GM18870 (cell line): ENCODE measurements around the gene NR2F6.

Experiments used
- ATAC-seq: cut with Tn5 transposase; IDR thresholded peaks from one replicate; pipeline ENCODE4 v1.9.1; 2021; ENCODE audit warnings: moderate library complexity; ENCODE audit not compliant: unreplicated experiment

Gene NR2F6

DNA sequence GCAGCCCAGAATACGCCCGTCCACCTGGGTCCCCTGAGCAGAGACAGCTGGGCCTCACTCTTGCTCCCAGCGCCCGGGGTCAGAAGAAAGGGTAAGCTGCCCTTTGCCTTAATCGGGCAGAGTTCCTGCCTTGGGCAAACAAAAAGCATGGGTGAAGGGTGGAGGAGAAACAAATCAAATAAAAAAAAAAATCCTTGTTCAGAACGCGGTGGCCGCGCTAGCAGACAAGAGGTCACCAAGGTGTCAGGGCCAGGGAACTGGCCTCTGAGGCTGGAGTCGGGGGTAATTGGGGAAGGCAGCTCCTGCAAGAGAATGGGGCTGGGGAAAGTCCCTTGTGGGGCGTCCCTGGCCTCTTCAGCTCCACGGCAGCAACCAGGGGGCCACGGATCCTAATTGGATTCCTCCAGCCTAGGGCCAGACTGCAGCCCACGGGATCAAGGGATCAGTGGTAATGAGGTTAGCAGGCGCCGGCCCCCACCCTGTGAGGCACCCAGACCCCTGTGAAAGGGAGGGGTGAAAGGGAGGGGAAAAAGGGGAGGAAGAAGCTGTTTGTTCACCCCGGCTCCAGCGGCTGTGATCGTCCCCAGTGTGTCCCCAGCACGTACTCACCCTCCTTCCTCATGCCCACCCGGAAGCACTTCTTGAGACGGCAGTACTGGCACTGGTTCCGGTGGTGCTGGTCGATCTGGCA, 5.5 kb downstream of the NR2F6 start:
- ATAC-seq, result no peak

DNA sequence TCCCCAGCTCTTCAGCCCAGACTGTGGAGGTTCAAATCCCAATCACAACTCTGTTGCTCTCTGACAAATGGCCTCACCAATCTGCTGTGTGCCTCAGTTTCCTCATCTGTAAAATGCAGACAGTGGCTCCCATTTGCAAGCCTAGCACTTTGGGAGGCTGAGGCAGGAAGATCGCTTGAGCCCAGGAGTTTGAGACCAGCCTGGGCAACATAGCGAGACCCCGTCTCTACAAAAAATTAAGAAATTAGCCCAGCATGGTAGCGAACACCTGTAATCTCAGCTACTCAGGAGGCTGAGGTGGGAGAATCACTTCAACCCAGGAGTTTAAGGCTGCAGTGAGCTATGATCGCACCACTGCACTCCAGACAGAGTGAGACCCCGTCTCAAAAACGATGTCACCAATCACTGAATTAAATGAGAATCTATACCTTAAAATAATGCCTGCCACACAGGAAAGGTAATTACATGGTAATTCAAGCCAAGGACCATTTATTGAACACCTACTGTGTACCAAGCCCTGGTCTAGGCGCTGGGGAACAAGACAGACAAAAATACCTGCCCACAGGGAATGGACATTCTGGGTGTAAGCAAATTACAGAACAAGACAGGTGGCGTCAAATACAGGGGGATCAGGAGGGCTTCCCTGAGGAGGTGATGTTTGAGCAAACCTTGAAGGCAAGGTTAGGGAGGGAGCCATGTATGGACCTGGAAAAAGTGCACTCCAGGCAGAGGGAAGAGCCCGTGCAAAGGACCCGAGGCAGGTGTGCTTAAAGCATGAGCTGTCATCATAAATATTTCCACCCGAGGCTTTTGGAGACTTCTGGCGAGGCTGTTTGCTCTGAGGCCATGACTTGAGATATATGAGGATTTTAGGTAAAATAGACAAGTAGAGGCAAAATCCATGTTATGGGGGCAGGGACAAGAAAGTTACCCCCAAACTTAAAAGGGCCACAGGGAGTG, 7.7 kb downstream of the NR2F6 start:
- no peak for ATAC-seq

DNA sequence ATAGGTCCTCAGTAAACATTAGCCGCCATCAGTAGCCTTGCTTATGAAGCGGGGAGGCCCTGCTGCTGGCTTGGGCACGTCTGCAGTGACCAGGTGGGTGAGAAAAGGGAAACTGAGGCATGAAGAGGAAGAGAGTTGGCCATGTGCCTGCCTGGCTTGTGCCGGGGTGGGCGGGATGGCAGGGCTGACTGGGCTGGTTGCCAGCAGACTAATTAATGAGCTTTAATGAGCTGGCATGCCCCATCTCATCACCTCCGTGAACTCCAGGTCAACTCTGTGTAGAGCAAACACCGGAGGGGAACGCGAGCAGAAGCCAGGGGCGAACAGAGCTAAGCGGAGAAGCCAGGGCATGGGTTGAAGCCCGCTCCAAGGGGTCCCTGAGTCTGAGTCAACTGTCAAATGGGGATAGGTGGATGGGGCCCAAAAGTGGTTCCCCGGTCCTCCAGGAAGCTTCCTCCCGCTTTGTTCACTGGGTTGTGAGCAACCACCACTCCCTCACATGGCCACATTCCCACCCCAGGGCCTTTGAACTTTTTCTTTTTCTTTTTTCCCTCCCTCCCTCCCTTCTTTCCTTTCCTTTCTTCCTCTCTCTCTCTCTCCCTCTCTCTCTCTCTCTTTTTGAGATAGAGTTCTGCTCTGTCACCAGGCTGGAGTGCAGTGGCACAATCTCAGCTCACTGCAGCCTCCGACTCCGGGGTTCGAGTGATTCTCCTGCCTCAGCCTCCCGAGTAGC, 8.7 kb downstream of the NR2F6 start:
- ATAC-seq, result no peak

DNA sequence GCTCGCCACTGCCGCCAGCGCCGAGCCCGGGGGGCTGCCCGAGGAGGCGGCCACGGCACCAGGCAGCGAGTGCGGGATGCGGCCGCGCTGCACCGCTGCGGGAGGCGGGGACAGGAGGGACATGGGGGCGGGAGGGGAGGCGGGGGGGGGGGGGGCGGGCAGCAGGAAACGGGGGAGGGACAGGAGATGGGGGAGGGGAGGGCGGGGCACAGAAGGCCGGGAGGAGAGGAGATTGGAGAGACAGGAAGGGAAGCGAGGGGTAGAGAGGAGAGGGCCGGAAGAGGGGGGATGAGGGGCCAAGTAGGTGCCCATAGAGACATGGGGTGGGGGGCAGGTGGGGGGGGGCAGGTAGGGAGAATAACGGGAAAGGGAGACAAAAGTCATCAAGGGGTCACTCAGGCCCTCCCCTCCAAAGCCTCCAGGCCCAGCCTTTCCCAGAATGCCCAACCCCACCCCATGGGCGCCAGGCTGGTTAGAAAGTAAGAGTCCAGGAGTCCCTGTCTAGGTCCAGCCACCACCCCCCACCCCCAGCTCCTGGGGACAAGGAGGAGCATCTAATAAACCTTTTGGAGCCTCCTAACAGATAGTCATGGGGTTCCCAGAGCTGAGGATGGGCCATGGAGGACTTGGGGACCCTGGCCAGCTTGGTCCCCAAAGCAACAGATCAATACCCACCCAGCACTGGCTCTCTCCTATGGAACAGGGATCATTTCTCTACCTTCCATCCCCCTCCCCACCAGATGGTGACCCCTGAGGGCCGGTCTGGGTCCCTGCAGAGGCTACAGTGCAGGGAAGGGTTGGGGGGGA, 9.5 kb downstream of the NR2F6 start:
- ATAC-seq, result no peak

DNA sequence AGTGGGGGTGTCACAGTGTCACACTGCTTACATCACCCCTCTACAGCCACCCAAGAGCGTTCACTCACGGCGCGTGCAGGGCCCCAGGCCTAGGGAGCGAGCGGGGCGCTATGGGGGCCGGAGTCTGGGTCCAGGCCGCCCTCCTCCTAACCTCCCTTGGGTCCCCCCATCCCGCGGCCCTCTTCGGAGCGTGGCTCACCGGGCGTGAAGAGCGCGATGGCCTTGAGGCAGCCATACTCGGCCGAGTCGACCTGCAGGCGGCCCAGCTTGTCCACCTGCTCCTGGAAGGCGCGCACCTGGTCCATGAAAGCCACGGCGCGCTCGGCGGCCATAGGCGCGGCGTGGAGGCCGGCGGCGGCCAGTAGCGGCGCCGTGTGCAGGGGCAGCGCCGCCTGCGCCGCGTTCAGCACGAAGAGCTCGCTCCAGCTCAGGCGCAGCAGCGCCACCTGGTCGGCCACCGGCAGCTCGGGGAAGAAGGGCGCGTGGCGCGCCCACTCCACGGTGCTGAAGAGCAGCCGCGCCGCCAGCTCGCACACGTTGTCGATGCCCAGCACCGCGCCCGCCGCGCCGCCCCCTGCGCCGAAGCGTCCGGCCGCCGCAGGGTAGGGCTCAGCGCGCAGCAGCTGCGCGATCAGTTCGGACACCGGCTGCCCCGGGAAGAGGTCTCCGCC, 10.3 kb downstream of the NR2F6 start:
- no peak for ATAC-seq

DNA sequence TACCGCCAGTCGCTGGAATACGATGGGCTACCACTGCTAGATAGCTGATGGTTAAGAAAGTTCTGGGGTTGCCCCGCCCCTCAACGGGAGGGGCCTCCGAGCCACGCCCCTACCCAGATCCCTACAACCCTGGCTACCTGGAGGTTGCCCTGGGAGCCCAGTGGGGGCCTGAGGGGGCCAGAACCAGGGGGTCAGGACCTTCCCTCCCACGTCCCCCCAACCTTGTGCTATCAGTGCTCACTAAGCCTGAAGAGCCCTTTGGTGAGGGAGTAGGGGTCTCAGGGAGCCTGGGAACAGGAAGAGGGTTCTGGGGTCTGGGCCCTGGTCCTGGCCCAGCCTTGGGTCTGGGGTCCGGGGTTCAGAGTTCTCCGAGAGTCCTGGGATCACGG, 10.8 kb downstream of the NR2F6 start:
- ATAC-seq, result no peak

DNA sequence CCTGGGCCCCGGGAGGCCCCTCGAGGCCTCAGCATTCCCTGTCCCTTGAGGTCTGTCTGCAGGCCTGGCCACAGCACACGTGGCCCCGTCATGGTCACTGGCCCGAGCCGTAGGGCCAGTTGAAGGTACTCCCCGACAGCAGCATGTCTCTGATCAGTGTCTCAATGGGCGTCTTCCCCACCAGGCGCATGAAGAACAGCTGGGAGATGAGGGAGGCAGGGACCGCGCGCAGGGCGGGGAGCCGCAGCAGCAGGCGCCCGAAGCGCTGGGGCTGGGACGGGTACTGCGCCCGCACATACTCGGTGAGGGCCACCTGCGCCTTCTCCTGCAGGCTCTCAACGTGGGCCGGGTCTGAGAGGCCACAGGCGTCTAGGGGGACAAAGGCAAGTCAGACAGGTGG, 13.5 kb downstream of the NR2F6 start:
- ATAC-seq, result no peak

DNA sequence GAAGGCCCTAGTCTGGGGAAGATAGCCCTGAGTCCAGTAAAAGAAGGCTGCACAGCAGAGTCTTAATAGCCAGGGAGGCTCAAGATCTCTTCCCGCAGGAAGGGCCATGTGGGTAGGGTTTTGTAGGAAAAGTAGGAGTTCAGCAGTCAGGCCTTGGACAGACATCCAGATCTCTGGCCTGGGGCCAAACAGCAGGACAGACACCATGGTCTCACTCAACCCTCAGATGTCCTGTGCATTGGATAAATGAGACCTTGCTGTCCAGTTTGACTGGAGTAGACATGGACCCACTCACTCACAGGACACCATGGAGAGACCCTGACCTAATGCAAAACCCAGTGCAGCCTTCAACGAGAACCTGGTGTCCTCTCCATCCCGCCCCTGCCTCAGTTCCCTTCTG, 15.8 kb downstream of the NR2F6 start:
- no peak for ATAC-seq

DNA sequence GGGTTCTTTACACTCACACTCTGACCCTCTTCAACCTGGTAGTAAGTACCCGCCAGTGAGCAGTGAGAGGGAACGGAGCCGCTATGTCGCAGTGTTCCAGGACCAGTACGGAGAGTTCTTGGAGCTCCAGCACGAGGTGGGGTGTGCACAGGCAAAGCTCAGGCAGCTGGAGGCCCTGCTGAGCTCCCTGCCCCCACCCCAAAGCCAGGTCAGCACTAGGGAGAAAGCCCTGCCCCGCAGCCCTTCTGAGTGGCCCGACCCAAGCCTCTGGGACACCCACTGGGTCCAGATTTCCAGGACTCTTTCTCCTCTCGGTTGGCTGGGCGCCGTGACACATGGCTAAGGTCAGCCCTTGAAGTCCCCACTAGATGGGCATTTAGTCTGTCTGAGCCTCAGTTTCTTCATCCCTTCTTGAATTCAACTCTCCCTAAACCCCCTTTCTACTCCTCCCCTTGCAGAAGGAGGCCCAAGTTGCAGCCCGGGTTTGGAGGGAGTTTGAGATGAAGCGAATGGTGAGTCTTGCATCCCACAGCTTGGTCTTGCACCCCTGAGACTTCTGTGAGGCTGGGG, 17.8 kb downstream of the NR2F6 start:
- no peak for ATAC-seq

DNA sequence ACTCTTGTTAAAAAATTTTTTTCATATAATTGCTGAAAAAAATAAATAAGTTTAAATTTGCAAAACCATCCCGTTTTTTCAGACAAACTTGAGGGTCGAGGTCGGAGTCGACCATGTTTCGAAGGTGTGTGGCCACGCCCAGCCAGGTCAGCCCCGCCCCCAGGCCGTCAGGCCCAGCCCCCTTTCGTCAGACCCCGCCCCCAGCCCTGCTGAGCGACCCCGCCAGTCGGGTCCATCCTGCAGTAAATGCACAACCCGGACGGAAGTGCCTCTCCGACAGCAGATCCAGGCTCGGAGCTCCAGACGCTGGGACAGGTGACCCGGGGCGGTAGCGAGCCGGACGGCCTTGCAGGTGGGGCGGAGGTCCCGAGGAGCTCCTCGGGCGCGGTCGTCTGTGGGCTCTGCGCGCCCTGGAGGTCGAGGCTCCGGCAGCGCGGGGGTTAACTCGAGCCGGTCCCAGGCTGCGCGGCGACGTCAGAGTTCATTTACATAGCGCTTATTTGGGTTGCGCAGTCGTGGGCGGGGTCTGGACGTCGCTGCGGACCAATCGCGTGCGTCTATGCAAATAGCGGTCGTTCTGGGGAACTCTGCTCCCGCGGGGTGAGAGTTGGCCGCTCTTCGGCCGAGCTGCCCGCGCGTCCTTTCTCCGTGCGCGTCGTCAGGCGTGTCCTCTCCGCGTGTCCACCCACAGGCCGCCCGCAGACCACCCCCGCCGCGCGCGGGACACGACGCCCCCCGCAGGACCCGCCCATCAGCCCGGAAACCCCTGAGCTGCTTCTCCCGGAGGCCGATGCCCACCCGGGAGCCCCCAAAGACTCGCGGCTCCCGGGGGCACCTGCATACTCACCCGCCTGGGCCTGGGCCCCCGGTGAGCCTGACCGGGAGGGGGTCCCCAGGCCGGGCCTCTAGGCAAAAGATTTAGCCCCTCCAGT, 19.5 kb downstream of the NR2F6 start, which contains the start of gene OCEL1:
TSS of gene OCEL1 (plus strand) at position 225 of the 932 bp plus-strand sequence. CDS start at position 247, 22 bp downstream.
- peak; percentile 79 for ATAC-seq

DNA sequence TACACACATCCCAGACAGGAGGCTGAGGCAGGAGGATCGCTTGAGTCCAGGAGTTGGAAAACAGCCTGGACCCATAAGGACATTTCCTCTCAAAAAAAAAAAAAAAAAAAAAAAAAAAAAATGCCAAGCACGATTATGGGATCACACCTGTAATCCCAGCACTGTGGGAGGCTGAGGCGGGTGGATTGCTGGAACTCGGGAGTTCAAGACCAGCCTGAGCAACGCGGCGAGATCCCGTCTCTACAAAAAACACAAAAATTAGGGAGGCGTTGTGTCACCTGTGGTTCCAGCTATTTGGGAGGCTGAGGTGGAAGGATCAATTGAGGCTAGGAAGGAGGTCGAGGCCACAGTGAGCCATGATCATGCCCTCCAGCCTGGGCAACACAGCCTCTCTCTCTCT, 20.7 kb downstream of the NR2F6 start:
- no peak for ATAC-seq

DNA sequence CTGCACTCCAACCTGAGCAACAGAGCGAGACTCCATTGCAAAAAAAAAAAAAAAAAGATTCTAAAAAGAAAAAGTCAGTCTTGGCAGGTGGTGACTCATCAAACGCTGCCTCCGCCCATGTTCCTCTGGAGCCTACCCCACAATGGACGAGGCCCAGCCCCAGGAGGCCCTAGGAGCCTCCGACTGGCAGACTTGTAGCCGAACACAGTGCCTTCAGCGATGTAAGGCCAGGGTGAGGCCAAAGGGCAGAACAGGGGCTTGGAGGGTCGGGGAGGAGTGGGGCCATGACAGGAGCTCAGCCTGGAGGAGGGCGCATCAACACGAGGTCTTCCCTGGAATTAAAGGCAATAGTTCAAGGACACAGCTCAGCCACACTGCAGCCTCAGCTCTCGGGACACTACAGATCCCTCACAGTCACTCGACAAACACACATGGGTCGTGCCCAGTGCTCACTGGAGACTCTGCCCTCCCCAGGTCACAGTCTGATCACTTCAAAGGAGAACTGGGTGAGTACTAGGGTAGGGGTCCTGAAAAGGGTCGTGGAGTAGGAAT, 25.4 kb downstream of the NR2F6 start:
- ATAC-seq, result no peak

DNA sequence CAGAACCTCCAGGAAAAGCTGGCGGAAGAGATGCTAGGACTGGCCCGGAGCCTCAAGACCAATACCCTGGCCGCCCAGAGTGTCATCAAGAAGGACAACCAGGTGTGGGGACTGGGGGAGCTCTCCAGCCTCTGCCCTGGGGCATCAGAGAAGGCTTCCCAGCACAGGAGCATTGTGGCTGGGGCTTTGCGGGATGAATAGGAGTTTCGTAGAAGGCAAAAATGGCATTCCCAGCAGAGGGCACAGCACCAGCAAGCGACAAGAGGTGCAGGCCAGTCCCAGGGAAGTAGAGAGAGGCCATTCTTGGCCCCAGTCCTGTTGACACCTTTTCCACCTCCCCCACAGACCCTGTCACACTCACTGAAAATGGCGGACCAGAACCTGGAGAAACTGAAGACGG, 26.4 kb downstream of the NR2F6 start:
- no peak for ATAC-seq

DNA sequence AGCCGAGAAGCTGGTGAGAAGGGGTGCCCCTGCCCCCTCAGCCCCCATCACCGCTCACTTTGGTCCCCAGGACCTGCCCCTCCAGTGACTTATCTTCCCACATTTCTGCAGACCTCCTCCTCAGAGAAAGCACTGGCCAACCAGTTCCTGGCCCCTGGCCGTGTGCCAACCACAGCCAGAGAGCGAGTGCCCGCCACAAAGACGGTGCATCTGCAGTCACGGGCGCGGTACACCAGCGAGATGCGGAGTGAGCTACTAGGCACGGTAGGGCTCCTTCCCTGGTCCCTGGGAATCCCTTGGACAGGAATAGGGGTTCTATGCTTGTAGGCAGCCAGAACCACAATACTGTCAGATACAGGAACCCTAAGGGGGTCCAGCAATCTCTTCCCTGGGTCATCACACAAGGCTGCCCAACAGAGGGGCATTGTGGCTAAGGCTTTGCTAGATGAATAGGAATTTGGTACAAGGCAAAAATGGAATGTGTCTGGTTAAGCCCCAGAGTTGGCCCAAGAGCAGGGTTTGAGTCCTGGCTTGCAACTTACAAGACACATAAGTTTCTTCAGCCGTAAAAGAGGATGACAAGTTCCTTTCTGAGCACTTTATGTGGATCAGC, 29.6 kb downstream of the NR2F6 start:
- no peak for ATAC-seq

DNA sequence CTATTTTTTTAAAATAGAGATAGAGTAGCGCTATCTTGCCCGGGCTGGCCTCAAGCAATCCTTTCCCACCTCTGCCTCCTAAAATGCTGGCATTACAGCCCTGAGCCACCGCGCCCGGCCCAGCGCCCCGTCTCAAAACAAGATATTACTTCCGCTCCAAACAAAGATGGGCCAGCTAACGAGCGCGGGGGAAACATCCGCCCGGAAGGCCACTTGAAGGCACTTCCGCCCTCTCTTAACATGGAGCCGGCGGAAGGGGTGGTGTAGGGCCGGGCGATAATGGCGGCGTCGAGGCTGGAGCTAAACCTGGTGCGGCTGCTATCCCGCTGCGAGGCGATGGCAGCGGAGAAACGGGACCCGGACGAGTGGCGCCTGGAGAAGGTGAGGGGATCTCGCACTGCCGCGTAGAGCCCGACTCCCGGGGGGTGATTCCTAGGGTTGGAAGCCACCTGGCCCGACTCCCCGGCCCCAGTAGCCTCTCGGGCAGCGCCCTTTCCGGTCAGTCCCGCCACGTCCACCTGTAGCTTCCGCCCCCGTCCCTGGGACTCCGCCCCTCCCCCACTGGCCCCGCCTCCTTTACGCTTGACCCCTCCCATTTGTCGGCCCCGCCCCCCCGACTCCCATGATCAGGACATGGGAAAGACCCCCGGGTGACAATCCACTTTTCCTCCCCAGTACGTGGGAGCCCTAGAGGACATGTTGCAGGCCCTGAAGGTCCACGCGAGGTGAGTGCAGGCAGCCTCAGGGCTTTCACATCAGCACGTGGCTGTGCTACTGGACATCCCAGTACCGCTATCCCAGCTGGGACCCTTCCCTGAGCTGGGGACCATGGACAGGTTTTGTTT, 30.4 kb downstream of the NR2F6 start, which contains the start of gene USE1:
TSS of gene USE1 (plus strand) at position 231 of the 845 bp plus-strand sequence. CDS start at position 280, 49 bp downstream.
- peak; percentile 68 for ATAC-seq

DNA sequence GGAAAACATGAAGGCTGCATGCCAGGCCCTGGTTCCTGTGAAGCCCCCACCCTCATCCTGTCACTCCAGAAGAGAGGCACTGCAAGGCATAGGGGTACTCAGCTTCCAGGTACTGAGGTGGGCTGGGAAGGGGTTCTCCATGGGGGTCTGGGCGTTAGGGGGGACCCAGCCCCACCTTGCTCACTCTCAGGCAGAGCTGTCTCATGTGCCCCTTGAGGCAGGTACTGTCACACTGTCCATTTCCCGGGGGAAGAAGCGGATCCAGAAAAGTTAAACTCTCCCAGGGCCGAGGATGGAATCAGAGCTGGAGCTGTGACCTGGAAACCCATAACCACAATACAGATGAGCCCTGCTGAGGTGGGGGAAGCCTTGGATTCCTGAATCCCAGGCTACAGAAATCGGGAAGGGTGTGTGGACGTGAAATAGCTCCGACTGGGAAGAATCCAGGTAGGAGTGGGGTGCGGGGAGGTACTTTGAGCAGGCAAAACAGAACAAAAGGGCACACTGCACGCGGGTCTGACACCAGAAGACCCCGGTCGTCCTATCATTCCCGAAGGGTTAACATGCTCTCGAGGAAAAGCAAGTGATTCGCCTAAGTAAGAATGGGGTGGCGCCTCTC, 31.1 kb downstream of the NR2F6 start:
- no peak for ATAC-seq
